Fibroblast of mammary gland (primary cell): ENCODE data around the gene CCDC137.

Experiments used
- DNase-seq: peaks from one replicate; pipeline ENCODE4 v3.0.0-alpha.2; 2010; ENCODE audit warnings: low read depth
- H3K4me3 ChIP-seq: 2 replicates; pipeline ENCODE4 v1.5.1; 2011; ENCODE audit warnings: low read depth, mild to moderate bottlenecking, low read length, moderate library complexity; ENCODE audit not compliant: control insufficient read depth
- CTCF ChIP-seq: conservative IDR thresholded peaks from 2 replicates; pipeline ENCODE4 v1.5.1; 2011; ENCODE audit warnings: low read depth, low read length, inconsistent platforms; ENCODE audit not compliant: control insufficient read depth, insufficient read depth

CCDC137 gene

GRCh38 chr17:81687770-81688541 is 21.4 kb downstream of the CCDC137 start:
- DNase-seq = no peak
- no peak for TF ChIP-seq CTCF
- H3K4me3 ChIP-seq = no peak overlapping the region

GRCh38 chr17:81688616-81689015 is 22.1 kb downstream of the CCDC137 start:
- no peak overlapping the region for H3K4me3 ChIP-seq
- TF ChIP-seq CTCF = no peak
- DNase-seq = no peak

- no peak for TF ChIP-seq CTCF
- H3K4me3 ChIP-seq = no peak overlapping the region
Measured at GRCh38 chr17:81690066-81690465, 23.5 kb downstream of the CCDC137 start.

GRCh38 chr17:81690549-81690948 is 24.0 kb downstream of the CCDC137 start:
- DNase-seq = no peak
- H3K4me3 ChIP-seq = no peak overlapping the region
- TF ChIP-seq CTCF = no peak

More at GRCh38 chr17:81690066-81690465, 23.5 kb downstream of the CCDC137 start:
- DNase-seq = no peak

GRCh38 chr17:81691196-81691595 is 24.7 kb downstream of the CCDC137 start:
- TF ChIP-seq CTCF = no peak
- DNase-seq = no peak
- H3K4me3 ChIP-seq = no peak overlapping the region

GRCh38 chr17:81691608-81692007 is 25.1 kb downstream of the CCDC137 start:
- no peak overlapping the region for H3K4me3 ChIP-seq
- no peak for DNase-seq
- no peak for TF ChIP-seq CTCF
